Measurements from ENCODE around the gene EPHB4. TPM values are rescaled to one million over a fixed set of nuclear protein-coding genes. Genes with fewer than 3 reads are reported as not detected.
A peak's percentile ranks its signal among the peaks of the same experiment; 100 is the strongest.

The EPHB4 gene
- total RNA-seq, 1 donor from 2014 or later: 20.3 TPM

GRCh38 chr7:100865372-100865911 lies 38.1 kb upstream of the EPHB4 start:
- Histone ChIP-seq H3K36me3 (peaks cover 19% of the 10 kb centered on the region), H3K4me3 (no peak overlapping the region), H3K27me3 (ENCODE audit: low read depth) (no peaks in the 10 kb centered on the region), H3K4me1 (peaks cover 47% of the 10 kb centered on the region), H3K27ac (replicated peaks) (peak overlapping the region; percentile 91), H3K9me3 (replicated peaks) (no peaks in the 10 kb centered on the region)
- no peak for DNase-seq
- intact Hi-C loops (cut with micrococcal nuclease): no loop called here
- no peak for TF ChIP-seq CTCF (IDR thresholded peaks at IDR 0.05; ENCODE audit: borderline replicate concordance)

GRCh38 chr7:100864263-100864845 lies 37.0 kb upstream of the EPHB4 start:
- no peak for DNase-seq
- intact Hi-C loops (cut with micrococcal nuclease): no loop called here
- Histone ChIP-seq H3K36me3 (peaks cover 22% of the 10 kb centered on the region), H3K4me3 (no peak overlapping the region), H3K9me3 (replicated peaks) (no peaks in the 10 kb centered on the region), H3K4me1 (peaks cover 47% of the 10 kb centered on the region), H3K27ac (replicated peaks) (no peak overlapping the region), H3K27me3 (ENCODE audit: low read depth) (no peaks in the 10 kb centered on the region)
- no peak for TF ChIP-seq CTCF (IDR thresholded peaks at IDR 0.05; ENCODE audit: borderline replicate concordance)

- TF ChIP-seq CTCF (IDR thresholded peaks at IDR 0.05; ENCODE audit: borderline replicate concordance): no peak
- intact Hi-C loops (cut with micrococcal nuclease): no loop called here
- no peak for DNase-seq
- H3K9me3 ChIP-seq (replicated peaks): no peaks in the 10 kb centered on the region
- H3K4me3 ChIP-seq: no peak overlapping the region
- H3K27ac ChIP-seq (replicated peaks): no peak overlapping the region
- H3K36me3 ChIP-seq: peaks cover 26% of the 10 kb centered on the region
- H3K27me3 ChIP-seq (ENCODE audit: low read depth): no peaks in the 10 kb centered on the region
- peaks cover 38% of the 10 kb centered on the region for H3K4me1 ChIP-seq
Observed at GRCh38 chr7:100863406-100863950, 36.2 kb upstream of the EPHB4 start.

GRCh38 chr7:100861616-100861985 lies 34.3 kb upstream of the EPHB4 start:
- Histone ChIP-seq H3K27ac (replicated peaks) (no peak overlapping the region), H3K4me1 (peaks cover 19% of the 10 kb centered on the region), H3K9me3 (replicated peaks) (no peaks in the 10 kb centered on the region), H3K27me3 (ENCODE audit: low read depth) (no peaks in the 10 kb centered on the region), H3K36me3 (peaks cover 26% of the 10 kb centered on the region), H3K4me3 (no peak overlapping the region)
- no peak for DNase-seq
- intact Hi-C loops (cut with micrococcal nuclease): no loop called here
- no peak for TF ChIP-seq CTCF (IDR thresholded peaks at IDR 0.05; ENCODE audit: borderline replicate concordance)

GRCh38 chr7:100860702-100861615 lies 33.6 kb upstream of the EPHB4 start:
- DNase-seq: no peak
- Histone ChIP-seq H3K27ac (replicated peaks) (no peak overlapping the region), H3K36me3 (peaks cover 26% of the 10 kb centered on the region), H3K27me3 (ENCODE audit: low read depth) (no peaks in the 10 kb centered on the region), H3K9me3 (replicated peaks) (no peaks in the 10 kb centered on the region), H3K4me1 (peaks cover 13% of the 10 kb centered on the region), H3K4me3 (no peak overlapping the region)
- no peak for TF ChIP-seq CTCF (IDR thresholded peaks at IDR 0.05; ENCODE audit: borderline replicate concordance)
- intact Hi-C loops (cut with micrococcal nuclease): no loop called here
